GM21381 (cell line): ENCODE results near the gene PTPRS.

Source experiments
- ATAC-seq: cut with Tn5 transposase; IDR thresholded peaks from one replicate; pipeline ENCODE4 v1.9.1; 2021; ENCODE audit warnings: mild to moderate bottlenecking, moderate library complexity; ENCODE audit not compliant: unreplicated experiment

The PTPRS gene

DNA sequence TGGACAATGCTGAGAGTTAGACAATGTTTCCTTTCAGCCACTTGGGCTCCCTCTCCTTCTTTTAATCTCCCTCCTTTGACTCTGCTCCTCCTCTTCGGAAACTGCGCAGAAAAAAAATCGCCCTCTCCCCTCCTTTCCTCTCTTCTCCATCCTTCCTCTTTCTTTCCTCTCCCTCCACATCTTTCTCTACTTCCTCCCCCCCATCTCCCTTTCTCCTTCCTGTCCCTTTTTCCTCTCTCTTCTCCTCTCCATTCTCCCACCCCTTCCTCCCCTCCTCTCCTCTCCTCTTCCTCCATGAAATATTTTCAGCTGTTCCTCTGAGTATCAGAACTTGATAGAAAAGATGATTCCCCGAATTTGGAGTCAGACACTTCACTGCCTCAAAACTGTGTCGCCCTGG lies 15.1 kb upstream of the PTPRS start:
- ATAC-seq = no peak

DNA sequence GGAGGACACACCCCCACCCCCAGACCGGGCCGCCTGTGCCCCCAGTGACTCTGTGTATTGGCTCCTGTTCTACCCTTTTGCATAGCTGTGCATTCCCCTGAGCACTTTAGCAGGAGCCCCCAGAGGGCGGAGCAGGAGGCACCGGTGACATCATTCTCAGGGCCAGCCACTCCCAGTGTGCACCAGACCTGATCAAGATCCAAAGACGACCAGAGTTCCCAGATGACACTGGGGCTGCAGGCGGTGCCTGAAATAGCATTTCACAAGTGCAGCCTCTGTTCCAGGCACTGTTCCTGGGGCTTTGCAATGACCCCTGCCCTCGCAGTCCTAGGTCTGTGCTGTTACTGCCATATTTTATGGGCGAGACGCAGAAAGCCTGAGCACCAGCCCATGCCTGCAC lies 14.5 kb upstream of the PTPRS start:
- no peak for ATAC-seq

DNA sequence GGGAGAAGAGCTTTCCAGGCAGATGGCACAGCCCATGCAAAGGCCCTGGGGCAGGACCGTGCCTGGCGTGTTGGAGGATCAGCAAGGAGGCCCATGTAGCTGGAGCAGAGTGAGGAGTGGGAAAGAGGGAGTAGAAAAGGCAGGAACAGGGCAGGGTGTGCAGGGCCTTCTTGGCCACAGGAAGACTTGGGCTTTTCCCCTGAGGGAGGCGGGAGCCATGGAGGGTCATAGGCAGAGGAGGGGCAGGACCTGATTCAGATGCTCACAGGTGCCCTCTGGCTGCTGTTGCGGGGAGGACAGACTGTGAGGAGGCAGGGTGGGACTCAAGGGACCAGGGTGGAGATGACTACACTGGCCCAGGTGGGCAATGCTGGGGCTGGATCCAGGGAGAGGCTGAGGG lies 13.8 kb upstream of the PTPRS start:
- ATAC-seq = no peak

DNA sequence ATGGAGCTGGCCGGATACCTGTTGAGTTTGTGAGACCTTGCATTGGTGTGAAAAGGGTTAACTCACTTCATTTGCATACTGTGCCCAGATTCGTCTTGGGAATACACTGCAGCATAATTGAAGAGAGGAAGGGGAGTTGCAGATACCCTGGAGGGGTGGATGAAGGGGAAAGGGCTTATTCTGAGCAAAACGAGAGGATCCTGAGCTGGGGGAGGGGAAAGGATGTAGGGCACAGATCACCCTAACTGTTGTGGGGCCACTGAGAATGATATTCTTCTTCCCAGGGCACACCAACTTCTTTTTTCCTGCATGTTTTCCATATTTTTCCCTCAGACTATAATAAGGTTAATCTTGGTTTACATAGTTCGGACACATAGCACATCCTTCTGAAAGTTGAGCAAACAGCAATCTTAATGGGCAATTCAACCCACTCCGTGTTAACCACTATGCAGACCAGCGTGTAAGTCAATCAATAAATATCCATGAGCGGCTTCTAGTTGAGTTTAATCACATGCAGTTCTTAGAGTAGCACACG lies 11.7 kb upstream of the PTPRS start:
- ATAC-seq = no peak

DNA sequence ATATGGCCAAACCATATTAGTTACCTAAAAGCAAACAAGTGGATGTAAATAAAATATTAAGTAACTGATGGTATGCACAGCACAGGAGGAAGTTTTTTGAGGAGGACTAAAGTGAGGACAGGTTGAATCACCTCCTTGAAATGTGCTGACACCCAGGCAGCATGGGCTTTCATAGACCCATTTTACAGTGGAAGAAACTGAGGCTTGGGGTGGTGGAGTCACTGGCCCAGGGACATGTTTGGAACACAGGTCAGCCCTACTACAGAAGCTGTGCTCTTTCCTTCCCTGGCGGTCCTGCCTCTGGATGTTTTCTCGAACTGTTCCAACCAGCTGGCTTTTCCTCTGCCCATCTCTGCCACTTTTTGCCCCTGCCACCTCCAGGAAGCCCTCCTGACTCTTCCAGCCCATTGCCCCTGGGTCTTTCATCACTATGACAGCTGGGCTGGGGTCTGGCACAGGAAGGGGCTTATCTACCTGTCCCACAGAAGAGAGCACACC lies 11.2 kb upstream of the PTPRS start:
- ATAC-seq = no peak

DNA sequence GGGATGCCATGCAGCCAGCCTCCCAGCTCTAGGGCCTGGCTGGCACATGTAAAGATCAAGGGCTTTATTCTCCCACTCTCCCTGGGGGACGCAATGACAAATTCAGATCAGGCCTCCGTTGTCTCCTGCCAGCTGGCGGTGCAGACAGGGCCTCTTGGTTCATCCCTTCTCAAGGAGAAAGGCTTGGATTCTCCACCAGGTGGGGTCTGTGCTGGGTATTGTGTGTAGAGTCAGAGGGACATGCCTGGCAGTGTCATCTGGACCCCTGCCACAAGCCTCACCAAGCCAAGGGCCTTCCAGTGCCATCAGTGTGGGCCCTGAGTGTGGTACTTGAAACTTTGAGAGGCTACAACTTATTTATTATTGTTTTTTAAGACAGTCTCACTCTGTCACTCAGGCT lies 8.4 kb upstream of the PTPRS start:
- ATAC-seq = no peak

DNA sequence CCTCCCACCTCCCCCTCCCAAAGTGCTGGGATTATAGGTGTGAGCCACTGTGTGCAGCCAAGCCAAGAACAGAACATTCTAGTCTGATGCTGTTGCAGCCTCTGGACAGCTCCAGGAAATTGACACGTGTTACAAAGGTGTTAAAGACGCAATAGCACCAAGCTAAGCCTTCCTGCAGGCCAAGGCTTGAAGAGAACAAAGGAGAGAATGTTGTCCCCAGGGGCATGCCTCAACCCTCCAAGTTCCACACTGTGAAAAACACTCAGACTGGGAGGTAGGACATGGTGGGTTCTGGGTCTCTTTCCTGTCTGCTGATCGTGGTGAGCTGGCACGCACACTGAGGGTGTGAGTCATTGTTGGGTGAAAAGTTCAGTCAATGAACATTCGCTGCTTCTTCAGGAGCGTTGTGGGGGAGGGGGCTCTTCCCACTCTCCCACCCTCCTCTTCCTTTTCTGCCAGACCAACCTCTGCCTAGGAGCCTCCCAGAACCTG lies 5.3 kb upstream of the PTPRS start:
- ATAC-seq = no peak

DNA sequence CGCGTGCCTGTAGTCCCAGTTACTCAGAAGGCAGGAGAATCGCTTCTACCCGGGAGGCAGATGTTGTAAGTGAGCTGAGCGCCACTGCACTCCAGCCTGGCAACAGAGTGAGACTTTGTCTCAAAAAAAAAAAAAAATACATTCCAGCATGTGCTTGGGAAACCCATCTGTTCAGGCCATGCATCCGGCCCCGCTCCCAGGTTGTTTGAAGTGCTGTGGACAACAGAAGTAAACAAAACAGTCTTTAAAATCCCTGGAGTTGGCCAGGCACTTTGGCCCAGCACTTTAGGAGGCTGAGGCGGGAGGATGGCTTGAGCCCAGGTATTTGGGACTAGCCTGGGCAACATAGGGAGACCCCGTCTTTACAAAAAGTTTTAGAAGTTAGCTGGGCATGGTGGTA lies 3.2 kb upstream of the PTPRS start:
- ATAC-seq = no peak

DNA sequence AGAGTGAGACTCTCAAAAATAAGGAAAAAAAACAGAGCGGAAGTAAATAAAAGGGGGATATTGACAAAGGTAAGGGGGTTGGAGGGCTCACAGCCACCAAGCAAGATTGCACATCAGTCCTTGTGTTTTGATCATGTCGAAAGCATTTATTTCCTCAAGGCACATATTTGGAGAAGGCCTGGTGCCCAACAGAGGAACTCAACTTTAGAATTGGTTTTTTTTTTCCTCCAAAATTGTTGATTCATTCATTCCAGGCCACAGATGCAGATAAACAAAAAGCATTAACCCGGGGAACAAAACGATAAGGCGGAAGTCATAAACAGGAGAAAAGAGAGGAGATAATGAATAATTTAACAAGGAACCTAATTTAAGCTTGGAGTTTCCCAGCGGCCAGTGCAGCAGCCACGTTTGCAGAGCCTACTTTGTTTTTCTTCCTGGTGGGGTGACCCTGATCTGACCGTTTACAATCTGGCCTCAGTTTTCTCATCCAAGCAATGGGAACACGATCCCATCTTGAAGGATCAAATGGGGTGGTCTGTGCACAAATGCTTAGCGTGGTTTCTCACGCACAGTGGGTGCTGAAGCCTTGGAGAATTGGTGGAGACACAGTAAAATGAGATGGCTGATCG lies 2.1 kb upstream of the PTPRS start:
- ATAC-seq = no peak

DNA sequence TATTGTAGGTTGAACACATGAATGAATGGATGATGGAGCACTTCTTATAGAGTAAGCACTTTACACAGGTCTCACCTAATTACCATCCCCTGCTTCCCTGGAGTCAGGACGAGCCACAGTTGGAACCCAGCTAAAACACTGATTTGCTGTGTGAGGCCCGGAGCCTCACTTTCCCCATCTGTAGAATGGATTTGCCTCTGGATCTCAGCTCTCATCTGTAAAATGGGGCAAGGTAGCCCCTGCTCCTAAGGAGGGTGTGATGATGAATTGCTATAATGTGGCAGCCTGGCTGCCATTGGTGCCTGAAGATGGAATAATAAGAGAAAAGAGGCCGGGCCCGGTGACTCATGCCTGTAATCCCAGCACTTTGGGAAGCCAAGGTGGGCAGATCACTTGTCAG lies 1.4 kb upstream of the PTPRS start:
- no peak for ATAC-seq

DNA sequence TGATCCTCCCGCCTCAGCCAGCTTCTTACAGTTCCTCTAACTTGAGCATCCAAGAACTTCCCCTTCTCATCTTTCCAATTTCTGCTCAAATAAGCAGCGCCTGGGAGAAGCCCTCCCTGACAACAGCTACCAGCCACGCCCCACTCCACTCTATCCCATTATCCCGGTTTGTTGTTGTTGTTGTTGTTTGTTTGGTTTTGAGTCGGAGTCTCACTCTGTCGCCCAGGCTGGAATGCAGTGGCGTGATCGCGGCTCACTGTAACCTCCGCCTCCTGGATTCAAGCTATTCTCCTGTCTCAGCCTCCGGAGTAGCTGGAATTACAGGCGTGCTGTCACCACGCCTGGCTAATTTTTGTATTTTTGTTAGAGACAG lies 822 bp upstream of the PTPRS start:
- no peak for ATAC-seq

DNA sequence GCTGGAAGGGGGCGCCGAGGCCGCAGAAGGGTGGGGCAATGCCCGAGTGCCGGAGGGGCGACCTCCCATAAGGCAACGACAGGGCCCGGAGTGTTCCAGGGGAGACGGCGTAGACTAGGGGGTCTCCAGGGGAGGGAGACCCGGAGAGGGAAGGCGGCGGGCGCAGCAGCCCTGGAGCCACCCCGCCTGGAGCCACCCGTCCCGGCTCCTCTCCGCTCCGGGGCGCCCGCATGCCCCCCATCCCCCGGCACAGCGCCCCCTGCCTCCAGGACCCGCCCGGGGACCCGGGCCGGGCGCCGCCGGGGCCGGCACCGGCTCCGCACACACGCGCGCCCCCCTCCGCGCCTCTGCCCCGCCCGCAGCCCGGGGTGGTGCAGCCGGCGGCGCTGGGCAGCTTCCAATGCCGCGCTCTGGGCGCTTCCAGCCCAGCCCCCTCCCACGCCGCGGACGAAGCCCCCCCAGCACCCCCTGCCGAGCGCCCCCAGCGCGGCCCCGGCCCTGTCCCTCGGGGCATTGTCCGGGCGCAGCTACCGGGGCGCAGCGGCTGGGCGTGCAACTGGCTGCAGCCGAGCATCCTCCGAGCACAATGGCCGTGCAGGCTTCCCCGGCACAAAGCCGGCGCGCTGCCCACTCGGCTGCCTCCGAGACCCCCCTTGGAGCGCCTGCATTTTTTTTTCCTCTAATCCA lies 519 bp downstream of the PTPRS start:
- no peak for ATAC-seq

DNA sequence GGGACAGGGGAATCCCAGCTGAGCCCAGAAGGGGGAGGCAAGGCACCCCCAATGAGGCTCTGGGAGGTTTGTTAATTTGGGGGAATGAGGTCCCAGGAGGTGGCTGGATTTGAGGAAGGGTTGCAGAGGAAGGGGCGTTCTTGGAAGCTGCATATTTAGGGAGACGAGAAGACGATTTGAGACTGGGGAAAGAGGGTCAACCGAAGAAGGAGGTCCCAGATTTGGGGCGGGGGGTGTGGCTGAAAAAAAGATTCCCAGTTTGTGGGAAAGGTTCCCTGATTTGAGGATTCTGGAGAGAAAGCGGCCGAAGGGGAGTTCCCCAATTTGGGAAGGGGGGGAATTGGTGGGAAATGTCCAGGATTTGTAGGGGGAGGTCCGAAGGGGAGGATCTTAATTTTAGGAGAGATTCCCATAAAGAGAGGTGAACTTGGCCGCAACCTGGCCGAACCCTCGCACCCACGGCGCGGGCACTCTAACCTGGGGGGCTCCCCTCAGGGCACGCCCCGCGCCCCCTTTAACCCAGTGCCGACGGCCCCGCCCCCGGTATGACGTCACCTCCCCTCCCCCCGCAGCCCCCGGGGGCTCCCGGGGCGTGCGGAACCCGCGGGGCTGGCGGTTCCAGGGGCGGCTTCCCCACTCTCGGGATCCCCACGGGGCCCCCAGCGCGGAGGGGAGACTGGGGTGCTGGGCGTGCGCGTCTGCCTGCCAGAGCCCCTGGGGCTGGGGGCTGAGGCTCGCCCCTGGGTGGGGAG lies 1.2 kb downstream of the PTPRS start:
- no peak for ATAC-seq

DNA sequence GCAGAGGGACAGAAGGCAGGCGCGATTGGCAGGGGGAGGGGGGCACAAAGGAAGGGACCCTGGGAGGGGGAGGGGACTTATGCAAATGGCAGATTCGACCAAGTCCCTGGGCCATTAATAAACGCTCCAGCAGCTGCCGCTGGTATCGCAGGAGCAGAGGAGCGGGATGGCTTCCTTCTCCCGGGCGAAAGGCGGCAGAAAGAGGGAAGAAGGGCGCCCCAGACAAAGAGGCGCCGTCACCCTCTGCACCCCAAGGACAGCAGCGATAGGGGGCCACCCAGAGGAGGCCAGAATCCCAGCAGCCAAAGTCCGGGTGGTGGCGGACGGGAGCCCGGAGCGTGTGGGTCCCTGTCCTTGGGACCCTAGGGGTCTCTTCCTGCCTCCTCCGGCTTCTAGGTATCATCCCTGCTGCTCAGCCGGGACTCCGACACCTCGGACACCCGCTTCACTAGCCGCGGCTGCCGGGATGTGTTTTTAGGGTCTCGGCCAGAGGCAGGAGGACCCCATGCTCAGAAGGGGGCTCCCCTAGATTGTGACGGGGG lies 1.9 kb downstream of the PTPRS start:
- ATAC-seq = no peak

DNA sequence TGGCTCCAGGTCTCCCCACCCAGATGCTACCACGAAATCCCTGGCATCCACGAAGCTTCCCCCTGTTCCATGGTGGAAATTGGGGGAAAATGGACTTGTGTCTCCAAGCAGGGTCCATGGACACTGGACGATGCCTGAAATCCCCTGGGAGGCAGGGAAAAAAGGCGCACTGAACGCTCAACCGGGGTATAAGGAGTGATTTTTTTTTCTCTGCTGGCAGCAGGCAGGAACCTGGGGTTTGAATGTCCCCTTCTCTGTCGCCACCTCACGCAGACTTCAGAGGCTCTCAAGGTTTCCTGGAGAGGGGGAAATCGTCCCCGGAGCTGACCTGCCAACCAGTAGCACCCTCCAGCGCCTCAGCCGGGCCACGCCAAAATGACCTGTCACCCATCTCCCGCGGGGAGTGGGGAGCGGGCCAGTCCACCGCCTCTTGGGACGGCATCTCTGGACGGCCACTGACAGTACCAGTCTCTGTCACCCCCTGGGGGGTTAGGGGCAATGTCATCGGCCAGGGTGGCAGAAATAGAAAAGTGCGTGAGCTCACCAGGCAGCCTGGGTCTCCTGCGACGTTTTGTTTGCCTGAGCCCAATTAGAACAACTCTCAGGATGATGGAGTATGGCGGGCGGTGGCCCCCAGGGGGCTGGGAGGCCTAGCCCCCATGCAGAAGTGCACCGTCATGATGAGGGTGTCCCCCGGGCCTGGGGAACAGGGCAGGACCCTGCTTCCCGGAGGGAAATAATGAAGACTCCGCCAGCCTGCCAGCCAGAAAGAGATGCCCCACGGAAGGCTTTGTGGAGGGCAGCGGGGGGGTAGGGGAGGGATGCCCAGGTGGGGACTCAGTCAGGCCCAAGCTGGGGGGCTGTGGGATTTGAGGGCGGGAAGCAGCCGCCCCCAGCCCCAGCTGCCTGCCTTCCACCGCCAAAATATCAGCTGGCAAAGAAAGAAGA lies 2.6 kb downstream of the PTPRS start:
- no peak for ATAC-seq

DNA sequence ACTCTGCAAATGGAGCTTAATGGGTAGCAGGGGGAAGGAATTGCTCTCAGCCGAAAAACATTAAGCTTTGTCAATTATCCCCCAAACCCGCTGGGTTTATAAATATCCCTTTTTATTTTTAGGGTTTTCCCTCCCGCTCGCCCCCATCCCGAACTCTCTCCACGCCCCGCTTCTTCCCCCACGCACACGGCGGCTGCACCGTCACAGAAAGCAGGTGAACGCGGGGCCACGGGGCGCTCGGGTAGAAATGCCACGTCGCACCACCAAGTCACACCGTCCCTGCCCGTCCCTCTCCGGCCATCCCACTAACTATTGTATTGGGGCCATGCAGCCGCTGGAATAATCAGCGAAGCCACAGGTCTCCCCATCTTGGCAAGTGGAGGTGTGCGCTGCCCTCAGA lies 3.5 kb downstream of the PTPRS start:
- ATAC-seq = no peak

DNA sequence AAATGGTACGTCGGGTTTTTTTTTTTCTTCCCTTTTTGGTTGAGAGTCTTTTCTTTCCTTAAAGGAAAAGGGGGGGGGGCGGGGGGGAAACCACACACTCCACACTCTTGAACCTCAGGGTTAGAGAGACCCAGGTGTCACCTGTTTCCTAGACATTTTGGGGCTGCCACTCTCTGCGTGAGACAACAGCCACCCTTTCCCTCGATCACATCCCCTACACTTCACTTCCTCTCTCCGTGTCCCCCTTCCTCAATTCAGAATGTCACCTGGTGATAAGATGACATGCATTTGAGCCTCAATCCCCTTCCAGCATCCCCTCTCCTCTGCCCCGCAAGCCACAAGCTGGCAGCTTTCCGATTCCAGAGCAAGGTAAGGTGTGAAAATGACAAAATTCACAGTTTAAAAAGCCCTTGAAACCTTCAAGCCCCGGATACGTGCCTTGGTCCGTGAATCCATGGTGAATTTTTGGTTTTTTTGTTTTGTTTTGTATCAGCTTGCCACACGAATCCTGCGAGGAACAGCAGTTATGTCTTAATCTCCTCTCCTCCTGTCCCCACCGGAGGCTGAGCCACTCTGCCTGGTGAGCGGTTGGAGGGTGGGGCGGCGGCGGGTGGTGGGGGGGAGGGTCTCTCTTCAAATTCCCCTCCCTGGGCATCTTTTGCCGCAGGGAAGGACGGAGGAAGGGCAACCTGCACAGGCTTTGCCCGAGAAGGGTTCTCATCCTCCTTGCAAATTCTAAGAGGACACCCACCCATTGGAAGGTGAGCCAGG lies 4.2 kb downstream of the PTPRS start:
- no peak for ATAC-seq

DNA sequence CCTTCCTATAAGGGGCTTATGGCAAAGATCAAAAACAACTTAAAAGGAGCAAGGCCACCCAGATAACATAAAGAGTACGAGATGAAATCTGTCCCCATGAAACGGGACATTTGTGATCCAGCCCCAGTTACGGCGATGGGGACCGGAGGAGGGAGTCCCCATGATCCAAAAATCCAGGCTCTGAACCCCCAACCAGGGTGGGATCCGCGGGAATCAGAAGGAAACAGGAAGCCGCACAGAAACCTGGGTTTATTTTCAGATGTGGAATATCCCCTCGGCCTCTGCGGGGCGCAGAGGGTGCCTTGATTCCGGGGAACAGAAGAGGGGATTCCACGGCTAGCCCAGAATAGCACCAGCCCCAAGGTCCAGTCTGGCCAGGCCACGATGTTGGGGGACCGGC lies 5.0 kb downstream of the PTPRS start:
- ATAC-seq = no peak

DNA sequence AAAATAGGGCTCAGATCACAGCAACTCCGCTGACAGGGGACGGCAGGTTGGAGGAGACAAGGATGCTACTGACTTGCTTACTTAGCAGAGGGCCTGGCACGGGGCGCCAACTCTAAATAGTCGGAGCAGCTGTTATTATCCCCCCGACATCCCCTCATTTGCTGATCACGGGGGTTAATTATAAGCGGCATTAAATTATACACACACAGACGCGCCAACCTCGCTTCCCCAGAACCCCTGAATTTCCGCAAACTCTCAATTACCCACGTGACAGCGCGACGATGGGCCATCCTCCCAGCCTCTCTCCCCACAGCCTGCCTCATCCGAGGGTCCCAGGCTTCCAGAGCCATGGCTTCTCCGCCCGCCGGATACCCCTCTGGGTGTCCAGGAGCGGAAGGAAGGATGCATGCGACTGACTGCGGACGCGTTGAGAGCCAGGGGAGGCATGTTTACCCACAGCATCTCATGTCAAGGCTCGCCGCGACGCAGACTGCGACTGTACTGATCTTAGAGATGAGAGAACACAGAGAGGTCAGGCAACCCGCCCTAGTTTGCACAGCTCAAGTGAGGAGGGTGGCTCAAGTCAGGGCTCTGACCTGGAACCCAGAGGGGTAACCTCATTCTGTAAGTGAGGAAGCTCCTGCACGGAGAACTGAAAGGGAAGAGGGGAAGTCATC lies 5.7 kb downstream of the PTPRS start:
- no peak for ATAC-seq
